ENCODE measurements around the gene BBOX1.
"Not testable (repeated sequence)": the region's sequence is repeated elsewhere in the genome, so short reads cannot be mapped to it uniquely, and the experiment has no call there.

BBOX1 gene

DNA sequence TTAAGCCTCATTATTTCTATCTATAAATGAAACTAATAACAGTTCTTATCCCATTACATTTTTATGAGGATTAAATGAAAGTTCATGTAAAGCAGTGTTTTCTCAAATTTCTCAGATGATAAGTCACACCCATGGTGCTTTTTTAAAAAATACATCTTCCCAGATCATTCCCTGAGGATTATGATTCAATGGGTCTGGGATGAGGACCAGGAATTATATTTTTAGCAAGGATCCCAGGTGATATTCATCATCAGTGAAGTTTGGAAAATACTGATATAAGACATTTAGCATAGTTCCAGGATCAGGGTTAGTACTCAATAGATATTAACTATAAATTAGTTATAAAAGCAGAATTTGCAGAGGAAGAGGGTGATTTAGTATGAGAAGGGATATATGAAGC lies 89.1 kb downstream of the BBOX1 start:
- DNase-seq (ENCODE audit: low read depth): no peak

DNA sequence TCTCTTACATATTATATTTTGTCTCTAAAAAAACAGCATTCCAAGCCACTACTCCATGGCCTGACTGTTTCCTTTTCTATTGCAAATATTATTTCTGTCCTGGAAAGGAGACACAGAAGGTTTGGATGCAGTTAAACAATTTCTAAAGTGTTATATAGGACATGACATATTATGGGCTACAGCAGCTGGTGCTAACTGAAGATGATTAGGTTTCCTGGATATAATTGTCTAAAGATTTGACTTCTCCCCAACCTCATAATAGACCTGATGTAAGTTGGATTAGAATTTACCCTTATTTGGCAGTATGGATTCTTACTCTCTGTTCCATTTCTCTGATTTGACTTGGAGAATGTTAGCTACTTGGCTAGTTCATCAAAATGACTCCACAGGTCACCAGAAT lies 90.2 kb downstream of the BBOX1 start:
- no peak for DNase-seq (ENCODE audit: low read depth)

DNA sequence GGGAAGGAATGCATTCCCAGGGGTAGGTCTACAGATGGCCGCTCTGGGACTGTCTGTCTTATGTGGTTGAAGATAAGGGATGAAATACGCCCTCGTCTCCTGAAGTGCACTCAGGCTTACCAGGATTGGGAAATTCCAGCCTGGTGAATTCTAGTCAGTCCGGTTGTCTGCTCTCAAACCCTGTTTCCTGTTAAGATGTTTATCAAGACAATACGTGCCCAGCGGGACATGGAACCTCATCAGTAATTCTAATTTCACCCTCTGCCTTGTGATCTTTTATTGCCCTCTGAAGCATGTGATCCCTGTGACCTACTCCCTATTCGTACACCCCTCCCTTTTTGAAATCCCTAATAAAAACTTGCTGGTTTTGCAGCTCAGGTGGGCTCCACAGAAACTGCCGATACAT lies 95.3 kb downstream of the BBOX1 start:
- not testable (repeated sequence) for DNase-seq (ENCODE audit: low read depth)

DNA sequence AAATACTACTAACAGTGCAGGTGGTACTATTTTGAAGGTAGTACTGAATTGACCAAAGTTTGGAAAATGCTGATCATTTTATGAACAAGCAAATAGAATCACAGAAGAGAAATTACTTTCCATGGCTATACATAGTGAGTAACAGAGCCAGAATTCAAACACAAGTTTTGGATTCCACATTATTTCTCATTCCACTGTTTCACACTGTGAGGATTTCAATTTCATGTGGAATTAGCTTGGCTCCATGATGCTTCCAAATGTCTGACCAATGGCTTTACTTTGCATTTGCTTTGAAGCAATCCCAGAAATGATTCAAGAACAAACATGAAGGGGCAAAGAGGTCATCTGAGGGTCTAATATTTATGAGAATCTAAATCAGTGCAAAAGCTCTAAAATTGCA lies 98.1 kb downstream of the BBOX1 start:
- DNase-seq (ENCODE audit: low read depth): no peak

DNA sequence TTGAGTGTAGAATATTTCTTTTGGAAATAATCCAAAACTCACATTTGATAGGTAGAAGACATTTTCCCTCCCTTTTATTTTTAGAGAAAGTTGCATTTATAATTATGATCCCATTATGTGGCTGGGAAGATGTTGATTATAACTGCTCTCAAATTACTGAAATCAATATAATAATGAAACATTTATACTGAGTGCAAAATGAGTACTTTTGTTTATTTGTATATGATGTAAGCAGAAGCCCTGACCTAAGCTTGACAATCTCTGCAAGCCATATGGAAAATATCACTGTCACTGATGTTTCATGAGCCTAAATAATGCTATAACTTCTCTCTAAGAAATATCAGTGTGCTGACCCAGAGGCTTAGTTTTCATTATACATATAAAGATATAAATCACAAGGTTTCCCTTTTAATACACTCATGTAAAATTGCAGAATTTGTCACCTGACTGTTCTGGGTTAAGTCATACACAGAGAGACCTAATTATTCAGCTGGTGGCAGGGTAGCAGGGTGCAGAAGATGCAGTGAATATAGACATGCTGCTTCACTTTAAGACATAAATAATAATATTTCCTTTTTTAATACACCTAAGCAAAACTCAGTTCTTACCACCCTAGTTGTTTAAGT lies 99.2 kb downstream of the BBOX1 start:
- no peak for DNase-seq (ENCODE audit: low read depth)

DNA sequence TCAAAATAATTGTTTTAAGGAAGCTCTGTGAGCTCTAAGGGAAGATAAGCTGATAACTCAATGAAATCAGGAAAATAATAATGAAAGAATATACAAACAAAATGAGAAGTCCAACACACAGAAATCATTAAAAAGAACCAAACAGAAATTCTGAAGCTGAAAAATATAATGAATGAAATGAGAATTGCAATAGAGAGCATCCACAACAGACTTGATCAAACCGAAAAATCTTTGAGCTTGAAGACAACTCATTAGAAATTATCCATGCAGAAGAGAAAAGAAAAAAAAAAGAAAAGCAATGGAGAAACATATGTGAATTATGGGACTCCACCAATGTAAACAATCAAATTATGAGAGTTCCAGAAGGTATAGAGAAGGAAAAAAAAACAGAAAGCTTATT lies 101.0 kb downstream of the BBOX1 start:
- no peak for DNase-seq (ENCODE audit: low read depth)

DNA sequence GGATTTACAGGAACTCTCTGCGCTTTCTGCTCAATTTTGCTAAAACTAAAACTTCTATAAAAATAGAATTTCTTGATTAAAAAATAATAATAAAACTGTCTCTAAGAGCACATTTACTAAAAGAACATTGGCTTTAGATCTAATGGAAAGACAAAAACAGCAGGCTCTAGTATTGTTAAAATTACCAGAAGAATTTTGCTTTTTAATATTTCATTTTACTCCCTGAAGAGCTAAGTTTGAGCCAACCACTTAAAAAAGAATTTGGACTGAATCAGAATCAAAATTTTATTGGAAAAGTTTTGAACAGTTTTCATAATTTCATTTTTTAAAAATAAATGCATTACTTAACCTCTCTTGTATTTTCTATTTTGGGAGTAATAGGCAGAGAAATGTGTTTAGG lies 107.3 kb downstream of the BBOX1 start:
- DNase-seq (ENCODE audit: low read depth): no peak

DNA sequence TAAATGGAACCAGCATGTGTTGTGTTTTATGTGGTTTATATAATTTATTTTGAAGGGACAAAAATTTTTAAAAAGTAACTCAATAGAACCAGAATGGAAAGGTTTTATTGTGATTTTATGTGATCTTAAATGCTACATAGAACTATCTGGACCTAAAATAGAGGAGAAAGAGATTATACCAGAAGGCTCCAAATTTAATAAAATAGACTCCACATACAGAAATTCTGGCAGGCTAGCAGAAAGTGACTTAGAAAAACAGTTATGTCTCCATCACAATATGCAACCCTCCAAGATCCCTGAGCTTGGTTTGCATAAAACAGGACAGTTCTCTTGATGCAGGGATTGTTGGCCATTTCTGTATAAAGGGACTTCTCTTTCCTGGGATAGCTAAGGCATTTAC lies 107.9 kb downstream of the BBOX1 start:
- no peak for DNase-seq (ENCODE audit: low read depth)

DNA sequence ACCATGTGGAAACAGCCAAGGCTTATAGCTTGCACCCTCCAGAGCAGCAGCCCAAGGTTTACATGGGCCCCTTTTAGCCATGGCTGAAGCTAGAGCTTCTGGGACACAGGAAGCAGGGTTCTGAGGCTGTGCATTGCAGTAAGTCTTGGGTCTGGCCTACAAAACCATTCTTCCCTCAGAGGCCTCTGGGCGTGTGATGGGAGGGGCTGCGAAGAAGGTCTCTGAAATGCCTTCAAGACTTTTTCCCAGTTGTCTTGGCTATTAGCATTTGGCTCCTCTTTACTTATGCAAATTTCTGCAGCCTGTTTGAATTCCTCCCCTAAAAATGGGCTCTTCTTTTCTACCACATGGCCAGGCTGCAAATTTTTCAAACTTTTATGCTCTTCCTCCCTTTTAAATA lies 109.5 kb downstream of the BBOX1 start:
- no peak for DNase-seq (ENCODE audit: low read depth)

DNA sequence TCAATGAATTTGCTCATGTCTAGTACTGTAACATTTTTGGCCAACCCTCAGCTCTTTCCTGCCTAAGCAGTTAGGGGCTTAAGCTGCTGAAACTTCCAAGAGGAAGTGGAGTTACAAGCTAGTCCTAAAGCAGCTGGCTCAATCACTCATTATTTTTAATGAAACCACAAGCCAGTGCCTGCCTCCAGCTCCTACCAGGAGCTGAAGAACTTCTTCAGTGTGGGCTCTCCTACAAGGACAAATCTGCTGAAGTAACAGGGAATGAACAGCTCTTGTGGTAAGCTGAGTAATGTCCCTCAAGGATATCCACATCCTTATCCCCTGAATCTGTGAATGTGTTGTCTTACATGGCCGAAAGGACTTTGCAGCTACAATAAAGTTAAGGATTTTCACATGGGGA lies 112.5 kb downstream of the BBOX1 start:
- DNase-seq (ENCODE audit: low read depth): no peak

DNA sequence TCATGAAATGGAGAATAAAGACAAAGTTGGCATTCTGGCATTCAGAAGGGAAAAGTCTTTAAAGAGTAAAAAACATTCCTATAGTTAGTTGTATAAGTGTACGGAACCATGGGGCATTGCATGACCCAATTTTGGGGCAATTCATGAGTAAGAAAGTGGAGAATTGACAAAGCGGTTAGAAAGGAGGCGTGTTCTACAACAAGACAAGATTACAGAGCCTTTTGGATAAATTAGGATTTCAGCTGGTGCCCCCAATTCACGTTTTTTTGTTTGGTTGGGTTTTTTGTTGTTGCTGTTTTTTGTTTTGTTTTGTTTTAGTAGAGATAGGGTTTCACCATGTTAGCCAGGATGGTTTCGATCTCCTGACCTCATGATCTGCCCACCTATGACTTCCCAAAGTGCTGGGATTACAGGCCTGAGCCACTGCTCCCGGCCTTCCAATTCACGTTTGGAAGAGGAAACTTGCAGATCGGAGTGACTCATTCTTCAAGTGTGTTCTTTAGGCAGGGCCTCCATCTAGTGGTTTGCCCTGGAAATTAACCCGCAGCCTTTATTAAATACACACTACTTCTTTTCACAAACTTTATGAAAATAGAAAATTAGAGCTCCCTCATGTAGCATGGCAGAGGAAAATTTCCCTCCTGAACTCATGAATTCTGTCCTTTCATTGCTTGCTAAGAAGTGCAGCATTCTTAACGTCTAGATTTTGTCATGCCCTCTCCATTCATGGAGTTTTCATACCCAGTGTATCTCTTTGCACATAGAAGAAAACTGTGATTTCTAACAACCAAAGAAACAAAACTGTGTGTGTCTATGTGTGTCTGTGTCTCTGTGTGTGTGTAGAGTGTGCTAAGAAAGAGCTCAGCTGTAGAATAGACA lies 118.1 kb downstream of the BBOX1 start:
- no peak for DNase-seq (ENCODE audit: low read depth)

DNA sequence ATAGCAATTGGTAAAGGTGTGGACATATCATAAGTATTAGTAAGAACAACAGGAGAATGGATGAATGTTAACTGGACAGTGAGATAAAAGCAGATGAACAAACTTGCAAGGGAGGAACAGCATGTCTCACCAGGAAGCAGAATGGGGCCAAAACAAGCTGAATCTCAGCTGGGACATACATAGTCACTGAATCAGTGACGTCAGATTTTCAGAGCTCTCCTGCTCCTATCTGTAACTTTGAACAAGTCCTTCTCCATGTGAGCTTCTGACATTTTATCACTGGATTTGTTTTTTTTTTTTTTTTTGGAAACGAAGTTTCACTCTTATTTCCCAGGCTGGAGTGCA lies 118.7 kb downstream of the BBOX1 start:
- no peak for DNase-seq (ENCODE audit: low read depth)

DNA sequence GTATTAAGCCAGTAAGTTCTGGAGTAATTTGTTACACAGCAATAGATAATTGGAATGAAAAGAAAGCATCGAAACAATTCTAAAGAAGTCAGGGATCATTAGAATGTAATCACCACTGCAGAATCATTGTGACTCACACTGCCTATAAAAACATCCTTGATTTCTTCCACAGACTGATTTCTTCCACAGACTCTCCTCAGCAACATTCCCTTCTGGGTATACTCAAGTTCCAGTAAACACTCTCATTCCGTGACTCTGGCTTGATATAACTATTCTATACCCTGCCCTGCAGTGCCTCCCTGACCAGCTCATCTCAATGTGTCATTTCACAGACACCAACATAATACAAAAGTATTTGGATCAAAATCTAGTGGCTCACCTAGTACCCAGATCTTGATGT lies 120.5 kb downstream of the BBOX1 start:
- no peak for DNase-seq (ENCODE audit: low read depth)

DNA sequence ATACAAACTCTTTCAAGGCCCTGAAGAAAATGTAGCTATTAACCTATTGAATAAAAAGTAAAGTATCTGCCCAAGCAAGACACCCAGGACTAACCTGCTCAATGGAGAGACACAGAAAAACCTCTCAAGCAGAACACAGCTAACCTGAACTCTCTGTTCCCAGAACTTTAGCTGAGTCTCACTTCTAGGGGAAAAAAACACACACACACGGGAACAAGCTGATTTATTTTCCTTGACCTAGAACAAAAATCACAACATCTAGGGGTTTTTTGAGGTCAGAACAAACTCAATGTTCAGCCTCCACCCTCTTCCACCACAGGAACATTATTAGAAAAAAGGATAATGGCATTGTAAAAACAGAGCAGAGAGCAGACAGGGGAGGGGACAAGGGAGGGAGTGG lies 121.6 kb downstream of the BBOX1 start:
- no peak for DNase-seq (ENCODE audit: low read depth)

DNA sequence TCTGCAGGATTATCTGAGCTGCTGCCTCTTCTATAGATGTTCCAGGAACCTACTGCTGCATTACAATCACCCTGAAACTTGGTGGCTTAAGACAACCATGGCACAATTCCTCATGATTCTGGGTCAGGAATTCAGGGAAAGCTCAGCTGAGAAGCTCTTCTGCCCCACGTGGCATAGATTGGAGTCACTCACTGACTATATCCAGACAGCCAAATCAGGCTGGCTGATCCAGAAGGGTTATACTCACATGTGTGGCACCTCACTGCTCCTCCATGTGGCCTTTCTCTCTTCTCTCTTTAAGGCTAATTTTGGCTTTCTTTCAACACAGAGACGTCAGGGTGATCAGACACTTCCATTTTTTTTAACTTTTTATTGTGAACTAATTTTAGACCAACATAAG lies 125.5 kb downstream of the BBOX1 start:
- no peak for DNase-seq (ENCODE audit: low read depth)

DNA sequence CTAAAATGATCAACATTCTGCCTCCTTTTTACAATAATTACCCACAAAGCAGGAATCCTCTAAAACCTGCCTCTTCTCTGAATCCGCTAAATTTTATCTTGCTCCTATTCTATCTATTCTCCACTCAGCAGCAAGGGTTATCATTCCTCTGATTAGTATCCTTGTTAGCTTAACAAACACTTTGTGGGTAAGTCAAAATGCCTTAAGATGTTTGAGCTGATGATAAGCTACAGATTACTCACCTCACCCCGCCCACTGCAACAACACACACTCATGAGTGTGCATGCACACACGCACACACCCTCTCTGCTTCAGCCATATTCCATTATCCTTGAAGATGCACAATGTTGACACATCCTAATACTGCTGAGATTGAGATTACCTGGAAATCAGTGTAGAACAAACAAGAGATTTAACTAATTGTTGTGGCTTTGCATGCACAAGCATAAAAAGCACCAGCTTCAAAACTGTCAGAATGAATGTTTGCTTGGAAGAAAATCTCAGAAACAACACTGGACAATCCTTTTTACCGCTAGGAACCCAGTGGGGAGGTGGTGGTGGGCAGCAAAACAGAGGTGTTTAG lies 130.9 kb downstream of the BBOX1 start:
- no peak for DNase-seq (ENCODE audit: low read depth)

DNA sequence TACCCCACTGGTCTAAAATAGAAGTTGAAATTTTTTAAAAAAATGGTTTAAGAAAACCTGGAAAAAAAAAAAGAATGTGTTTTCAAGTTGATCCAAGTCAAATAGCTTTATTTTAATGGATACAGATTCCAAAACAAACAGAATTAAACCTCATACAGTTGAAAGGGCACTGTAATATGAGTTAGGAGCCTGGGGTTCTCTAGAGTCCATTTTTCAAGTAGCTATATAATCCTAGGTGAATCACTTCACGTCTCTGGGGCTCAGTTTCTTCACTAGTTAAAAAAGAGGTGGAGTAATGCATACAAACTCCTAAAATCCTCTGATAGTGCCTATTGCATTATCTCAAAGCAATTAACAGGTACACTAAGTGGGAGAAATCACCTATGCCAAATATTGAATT lies 132.9 kb downstream of the BBOX1 start:
- no peak for DNase-seq (ENCODE audit: low read depth)

DNA sequence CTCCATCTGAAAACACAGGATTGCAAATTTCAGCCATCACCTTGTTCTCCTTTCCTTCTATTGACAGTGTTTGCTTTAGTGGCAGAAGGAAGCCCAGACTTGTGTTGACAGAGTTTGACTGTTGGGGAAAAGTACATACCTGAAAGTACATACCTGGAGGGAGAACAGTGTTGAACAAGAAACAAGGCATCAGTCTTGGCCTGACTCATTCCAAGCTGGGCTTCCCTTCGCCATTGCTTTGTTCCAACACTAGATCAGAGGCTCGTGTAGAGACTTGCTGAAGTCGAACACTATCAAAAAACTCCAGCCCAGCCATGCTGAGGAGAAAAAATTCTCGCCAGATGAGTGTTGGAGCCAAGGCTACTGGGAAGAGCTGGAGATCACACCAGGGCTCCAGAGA lies 133.4 kb downstream of the BBOX1 start:
- no peak for DNase-seq (ENCODE audit: low read depth)

DNA sequence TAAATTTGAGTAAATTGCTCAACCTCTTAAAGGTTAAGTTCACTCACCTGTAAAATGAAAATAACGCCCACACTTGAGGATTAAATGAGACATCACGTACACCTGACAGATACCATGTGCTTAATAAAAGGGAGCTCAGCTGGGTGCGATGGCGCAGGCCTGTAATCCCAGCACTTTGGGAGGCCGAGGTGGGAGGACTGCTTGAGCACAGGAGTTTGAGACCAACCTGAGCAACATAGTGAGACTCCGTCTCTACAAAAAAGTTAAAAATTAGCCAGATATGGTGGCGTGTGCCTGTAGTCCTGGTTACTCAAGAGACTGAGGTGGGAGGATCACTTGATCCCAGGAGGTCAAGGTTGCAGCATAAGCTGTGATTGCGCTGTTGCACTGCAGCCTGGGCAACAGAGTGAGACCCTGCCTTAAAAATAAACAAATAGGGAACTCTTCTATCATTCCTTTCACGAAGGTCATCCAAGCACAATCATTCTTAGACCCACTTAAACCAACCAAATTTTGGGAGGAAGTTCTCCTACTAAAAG lies 134.1 kb downstream of the BBOX1 start:
- no peak for DNase-seq (ENCODE audit: low read depth)

DNA sequence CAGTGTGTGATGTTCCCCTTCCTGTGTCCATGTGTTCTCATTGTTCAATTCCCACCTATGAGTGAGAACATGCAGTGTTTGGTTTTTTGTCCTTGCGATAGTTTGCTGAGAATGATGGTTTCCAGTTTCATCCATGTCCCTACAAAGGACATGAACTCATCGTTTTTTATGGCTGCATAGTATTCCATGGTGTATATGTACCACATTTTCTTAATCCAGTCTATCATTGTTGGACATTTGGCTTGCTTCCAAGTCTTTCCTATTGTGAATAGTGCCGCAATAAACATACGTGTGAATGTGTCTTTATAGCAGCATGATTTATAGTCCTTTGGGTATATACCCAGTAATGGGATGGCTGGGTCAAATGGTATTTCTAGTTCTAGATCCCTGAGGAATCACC lies 134.9 kb downstream of the BBOX1 start:
- DNase-seq (ENCODE audit: low read depth): not testable (repeated sequence)

Data from stimulated activated CD8-positive, alpha-beta memory T cell treated with anti-CD3 and anti-CD28 coated beads, Interleukin-12 subunit alpha, Interleukin-12 subunit beta, amount 100 ng/mL, for 4 hours (primary cell).